HAP-1 (cell line): Measurements from ENCODE around the gene ATP2B2.
A peak's percentile ranks its signal among the peaks of the same experiment; 100 is the strongest.

ENCODE experiments used
- DNase-seq, 2 experiments: peaks; one replicate each; pipeline ENCODE4 v3.0.0-alpha.2; 2016 to 2020; ENCODE audit warnings: low spot score in 2 of 2
- H3K27me3 ChIP-seq: fragments of 250-450 bp; sonication (Bioruptor Pico); 2 replicates; pipeline ENCODE4 v1.5.1; 2020; ENCODE audit warnings: low read depth, mild to moderate bottlenecking, moderate library complexity
- H3K36me3 ChIP-seq: fragments of 250-450 bp; sonication (Bioruptor Pico); replicated peaks from 2 replicates; pipeline ENCODE4 v1.5.1; 2020; ENCODE audit warnings: mild to moderate bottlenecking
- H3K4me1 ChIP-seq: fragments of 250-450 bp; sonication (Bioruptor Pico); 2 replicates; pipeline ENCODE4 v1.5.1; 2020; ENCODE audit warnings: mild to moderate bottlenecking
- H3K4me3 ChIP-seq: fragments of 250-450 bp; sonication (Bioruptor Pico); 2 replicates; pipeline ENCODE4 v1.5.1; 2020; ENCODE audit warnings: mild to moderate bottlenecking, moderate library complexity
- H3K9me3 ChIP-seq: fragments of 250-450 bp; sonication (Bioruptor Pico); 2 replicates; pipeline ENCODE4 v1.5.1; 2020; ENCODE audit warnings: mild to moderate bottlenecking, moderate library complexity
- in situ Hi-C: fragments of 300-500 bp; cut with MboI; formaldehyde crosslinking; loops from 3 replicates; pipeline ENCODE4 v1.14.3; 2020; ENCODE audit warnings: low sequenced_read_pairs, inconsistent platforms, mixed read lengths

ATP2B2 gene

DNA sequence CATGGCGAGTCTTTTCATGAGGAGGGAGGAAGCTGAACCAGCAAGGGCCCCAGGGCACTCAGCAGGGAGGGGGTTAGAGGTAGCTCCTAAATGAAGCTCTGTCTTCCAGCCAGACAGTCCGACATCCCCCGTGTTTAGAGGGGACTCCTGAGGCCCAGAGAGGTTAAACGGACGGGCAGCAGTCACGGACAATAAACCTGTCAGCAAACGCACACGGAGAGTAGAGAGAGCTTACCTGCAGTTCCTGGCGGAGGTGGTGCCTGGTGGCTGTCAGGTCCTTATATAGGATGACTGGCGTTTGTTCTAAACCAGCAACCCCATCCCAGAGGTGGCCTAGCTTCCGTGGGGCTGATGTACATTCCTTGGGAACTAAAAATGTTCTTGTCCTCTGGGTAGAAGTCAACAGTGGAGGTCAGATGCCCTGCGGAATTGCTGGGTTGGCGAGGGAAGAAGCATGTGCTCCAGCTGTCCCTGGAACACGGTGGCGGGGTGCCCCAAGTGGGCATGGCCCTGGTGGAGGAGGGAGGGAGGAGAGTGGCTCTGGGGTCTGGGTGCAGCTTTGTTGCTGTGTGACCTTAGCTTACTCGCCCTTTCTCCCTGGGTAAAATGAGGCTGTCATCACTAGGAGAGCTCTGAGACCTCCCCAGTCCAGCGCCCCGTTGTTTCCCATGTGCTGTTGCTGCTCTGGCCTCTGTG lies 214.8 kb downstream of the ATP2B2 start:
- H3K36me3 ChIP-seq: peaks cover 25% of the 10 kb centered on the region
- DNase-seq: no peak
- no peaks in the 10 kb centered on the region for H3K27me3 ChIP-seq
- in situ Hi-C loops: no loop called here
- no peaks in the 10 kb centered on the region for H3K9me3 ChIP-seq
- H3K4me1 ChIP-seq: no peaks in the 10 kb centered on the region
- no peak overlapping the region for H3K4me3 ChIP-seq

DNA sequence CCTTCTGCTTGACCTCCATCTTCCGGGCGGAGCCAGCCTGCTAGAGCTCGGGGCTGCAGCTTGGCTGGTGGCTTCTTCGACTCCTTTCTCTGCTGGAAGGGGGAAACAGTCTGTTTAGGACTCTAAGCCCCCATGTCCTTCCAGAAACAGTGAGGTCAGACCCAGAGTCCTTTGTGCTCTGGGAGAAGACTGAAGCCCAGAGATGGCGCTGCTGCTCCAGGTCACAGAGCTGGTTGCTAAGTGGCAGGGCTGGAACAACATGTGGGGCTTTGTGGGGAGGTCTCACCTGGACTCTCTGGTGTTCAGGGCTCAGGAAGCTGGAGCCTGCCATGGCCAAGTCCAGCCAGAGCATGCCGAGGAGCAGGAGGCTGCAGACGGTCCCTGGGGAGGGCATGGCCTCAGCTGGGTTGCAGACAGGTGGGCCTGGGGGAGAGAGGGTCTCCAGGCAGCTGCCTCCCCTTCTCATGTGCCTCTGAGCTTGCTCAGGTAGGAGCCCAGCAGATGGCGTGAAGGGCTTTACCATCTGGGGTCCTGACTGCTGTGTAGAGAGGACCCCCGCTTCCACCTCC lies 215.5 kb downstream of the ATP2B2 start:
- Histone ChIP-seq H3K36me3 (peaks cover 28% of the 10 kb centered on the region), H3K27me3 (no peaks in the 10 kb centered on the region), H3K9me3 (no peaks in the 10 kb centered on the region), H3K4me3 (no peak overlapping the region), H3K4me1 (no peaks in the 10 kb centered on the region)
- in situ Hi-C loops: no loop called here
- DNase-seq: no peak

DNA sequence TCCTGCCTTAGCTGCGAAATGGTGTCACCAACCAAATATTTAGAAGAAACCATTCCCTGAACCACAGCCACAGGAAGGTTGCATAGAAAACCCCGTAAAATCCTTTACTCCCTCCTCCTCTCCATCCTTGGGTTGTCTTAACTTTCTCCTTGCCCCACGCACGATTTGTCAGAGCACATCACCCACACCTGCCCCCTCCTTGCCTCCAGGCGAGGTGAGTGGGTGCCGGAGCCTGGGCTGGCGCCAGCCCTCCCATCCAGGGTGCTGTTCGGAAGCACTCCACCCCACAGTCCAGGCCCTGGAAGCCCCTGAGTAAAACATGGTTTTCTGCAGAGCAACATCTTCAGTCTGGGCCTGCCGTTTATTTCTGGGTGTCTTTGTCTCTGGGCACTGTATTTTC lies 216.3 kb downstream of the ATP2B2 start:
- DNase-seq: no peak
- peaks cover 25% of the 10 kb centered on the region for H3K36me3 ChIP-seq
- H3K4me1 ChIP-seq: no peaks in the 10 kb centered on the region
- H3K27me3 ChIP-seq: no peaks in the 10 kb centered on the region
- no peak overlapping the region for H3K4me3 ChIP-seq
- no peaks in the 10 kb centered on the region for H3K9me3 ChIP-seq
- in situ Hi-C loops: no loop called here

DNA sequence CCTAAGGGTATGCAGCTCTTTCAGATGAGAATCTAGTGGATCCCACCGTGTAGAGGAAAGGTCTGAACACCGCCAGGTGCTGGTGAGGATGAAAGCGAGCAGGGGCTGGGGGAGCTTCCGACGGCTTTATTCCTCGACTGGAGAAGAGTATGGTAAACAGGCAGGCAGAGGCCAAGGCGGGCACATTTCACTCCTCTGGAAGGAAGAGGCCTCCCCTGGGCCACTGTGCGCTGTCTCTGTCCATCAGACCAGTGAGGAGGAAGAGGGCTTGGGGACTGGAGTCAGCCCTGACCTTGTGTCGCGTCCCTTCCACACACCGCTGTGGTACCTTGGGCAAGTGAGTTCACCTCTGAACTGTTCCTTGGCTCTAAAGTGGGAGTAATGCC lies 216.8 kb downstream of the ATP2B2 start:
- Histone ChIP-seq H3K4me1 (no peaks in the 10 kb centered on the region), H3K36me3 (peaks cover 24% of the 10 kb centered on the region), H3K27me3 (no peaks in the 10 kb centered on the region), H3K4me3 (no peak overlapping the region), H3K9me3 (no peaks in the 10 kb centered on the region)
- no peak for DNase-seq
- in situ Hi-C loops: no loop called here

DNA sequence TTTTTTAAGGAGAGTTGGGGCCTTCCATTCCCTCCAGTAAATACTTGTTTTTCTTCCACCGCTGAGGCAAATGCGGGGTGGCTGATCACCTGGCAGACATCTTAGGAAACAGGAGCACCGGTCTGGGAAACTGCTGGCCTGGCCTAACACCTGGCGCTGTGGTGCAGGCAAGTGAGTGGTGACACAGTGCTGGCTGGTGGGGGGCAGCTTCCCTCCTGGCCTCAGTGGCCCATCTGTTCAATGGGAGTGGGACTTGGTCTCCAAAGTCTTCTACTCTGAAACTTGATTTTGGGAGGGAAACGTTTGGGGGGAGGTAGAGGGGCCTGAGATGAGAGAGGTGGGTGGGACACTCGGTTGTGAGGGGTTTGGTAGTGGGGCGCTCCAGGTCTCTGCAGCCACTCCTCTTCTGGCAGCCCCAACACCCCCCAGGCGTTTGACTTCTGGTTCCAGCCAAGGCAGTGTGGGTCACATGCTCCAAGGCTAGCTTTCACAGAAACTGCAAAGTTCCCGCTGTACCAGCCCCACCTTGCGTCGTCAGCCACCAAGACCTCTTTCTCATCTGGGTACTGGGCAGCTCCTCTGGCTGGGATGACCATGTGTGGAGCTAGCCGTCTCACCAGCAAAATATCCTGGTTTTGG lies 217.3 kb downstream of the ATP2B2 start:
- no peaks in the 10 kb centered on the region for H3K4me1 ChIP-seq
- H3K9me3 ChIP-seq: no peaks in the 10 kb centered on the region
- H3K36me3 ChIP-seq: peaks cover 29% of the 10 kb centered on the region
- in situ Hi-C loops: no loop called here
- no peak overlapping the region for H3K4me3 ChIP-seq
- no peaks in the 10 kb centered on the region for H3K27me3 ChIP-seq
- DNase-seq: no peak

DNA sequence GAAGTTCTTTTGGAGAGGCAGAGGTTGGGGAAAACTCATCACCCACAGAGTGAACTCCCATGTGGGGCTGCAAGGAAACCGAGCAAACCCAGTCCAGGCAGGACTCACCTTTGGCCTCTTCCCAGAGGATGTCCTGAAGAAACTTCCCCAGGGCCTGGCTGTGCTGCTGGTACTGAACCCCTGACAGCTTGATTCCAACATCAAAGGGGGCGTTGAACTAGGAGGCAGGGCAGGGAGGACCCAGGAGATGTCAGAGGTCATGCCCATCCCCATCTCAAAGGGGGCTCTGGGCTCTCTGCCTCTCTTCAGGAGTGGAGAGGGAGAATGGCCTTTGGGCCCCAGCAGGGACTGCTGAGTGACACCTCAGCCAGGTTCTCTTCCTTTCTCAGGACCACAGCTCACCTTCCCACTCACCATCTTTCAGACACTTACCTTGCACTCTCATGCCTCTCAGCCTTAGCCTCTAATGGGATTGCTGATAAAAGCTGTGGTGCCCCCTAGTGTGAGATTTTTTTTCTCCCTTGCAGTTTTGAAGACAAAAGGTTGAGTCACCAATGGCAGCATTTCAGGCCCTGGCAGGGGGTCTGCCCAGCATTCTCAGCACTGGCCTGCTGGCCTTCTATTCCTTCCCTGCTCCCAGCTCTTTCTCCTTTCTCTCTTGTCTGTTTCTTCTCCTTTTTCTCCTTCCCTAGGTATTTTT lies 218.6 kb downstream of the ATP2B2 start:
- in situ Hi-C loops: no loop called here
- no peaks in the 10 kb centered on the region for H3K4me1 ChIP-seq
- no peaks in the 10 kb centered on the region for H3K27me3 ChIP-seq
- H3K4me3 ChIP-seq: no peak overlapping the region
- DNase-seq: peak; percentile 46 to 79
- H3K9me3 ChIP-seq: no peaks in the 10 kb centered on the region
- H3K36me3 ChIP-seq: peaks cover 27% of the 10 kb centered on the region

DNA sequence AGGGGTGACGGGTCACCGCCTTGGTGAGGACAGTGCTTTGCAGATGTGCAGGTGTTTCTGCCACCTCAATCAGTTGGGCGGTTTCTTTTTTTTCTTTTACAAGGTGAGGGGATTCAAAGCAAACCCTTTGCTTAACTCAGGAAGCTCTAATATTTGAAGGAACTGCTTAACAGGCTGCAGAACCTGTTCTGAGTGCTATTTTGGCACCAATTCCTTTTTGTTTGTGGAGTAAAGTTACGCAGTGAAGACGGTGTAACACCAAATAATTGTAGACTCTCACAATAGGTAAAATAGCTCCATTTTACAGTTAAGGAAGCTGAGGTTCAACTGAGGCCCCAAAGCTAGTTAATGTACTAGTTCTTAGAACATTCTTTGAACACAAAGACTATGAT lies 219.3 kb downstream of the ATP2B2 start:
- Histone ChIP-seq H3K36me3 (peaks cover 27% of the 10 kb centered on the region), H3K27me3 (no peaks in the 10 kb centered on the region), H3K4me3 (no peak overlapping the region), H3K4me1 (no peaks in the 10 kb centered on the region), H3K9me3 (no peaks in the 10 kb centered on the region)
- DNase-seq: no peak
- in situ Hi-C loops: no loop called here

DNA sequence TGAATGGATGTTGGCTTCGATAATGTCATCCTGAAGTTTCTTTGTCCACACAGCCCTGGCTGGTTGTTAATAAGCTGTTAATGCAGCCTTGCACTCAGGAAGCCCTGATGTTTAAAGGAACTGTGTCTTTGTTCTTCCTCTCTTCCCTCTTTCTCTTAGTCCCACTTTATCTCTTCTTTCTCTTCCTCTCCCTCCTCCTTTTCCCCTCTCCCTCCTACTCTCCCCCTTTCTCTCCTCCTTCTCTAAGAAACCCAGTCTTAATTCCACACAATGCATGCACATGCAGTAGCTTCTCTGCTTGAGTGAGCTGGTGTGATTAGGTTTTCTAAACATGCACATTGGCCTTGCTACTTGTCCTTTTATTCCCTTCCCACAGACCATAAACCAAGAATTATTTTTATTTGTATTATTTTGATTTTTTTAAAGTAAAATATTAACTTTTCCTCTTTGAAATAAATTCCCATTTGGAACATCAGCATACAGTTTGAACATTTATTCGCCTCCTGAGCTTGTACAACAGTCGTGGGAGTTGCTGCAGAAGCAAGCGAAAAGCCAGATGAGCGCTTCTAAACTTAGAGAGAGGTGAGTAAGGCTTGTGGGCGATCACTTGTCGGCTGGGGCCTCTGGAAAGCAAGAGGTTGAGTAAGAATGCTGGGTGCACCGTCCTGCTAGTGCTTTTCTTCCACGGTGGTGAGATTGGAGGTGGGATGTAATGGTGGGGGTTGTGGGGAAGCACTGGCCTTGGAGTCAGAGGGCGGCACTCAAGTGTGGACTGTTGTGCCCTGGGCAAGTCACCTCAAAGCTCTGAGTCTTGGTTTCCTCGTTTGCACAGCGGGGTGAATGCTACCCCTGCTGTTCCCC lies 219.9 kb downstream of the ATP2B2 start:
- Histone ChIP-seq H3K36me3 (peaks cover 32% of the 10 kb centered on the region), H3K9me3 (no peaks in the 10 kb centered on the region), H3K4me1 (no peaks in the 10 kb centered on the region), H3K4me3 (no peak overlapping the region), H3K27me3 (no peaks in the 10 kb centered on the region)
- no peak for DNase-seq
- in situ Hi-C loops: no loop called here

DNA sequence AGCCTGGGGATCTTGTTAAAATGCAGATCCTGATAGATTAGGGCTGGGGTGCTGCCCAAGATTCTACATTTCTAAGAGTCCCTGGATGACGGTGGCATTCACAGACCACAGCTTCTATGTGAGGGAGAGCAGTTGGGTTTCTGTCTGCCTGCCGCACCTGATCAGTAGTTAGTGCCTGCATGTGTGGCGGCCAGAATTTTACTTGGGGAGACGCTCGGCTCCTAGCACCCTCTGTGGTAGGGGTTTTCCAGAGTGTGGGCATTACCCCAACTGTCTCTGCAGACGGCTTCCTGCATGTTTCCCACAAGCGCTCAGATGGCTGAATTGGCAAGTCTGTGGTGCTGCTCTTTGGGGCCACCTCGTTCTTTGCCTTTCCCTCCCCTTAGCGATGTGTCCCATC lies 220.9 kb downstream of the ATP2B2 start:
- H3K36me3 ChIP-seq: peaks cover 42% of the 10 kb centered on the region
- H3K4me3 ChIP-seq: no peak overlapping the region
- in situ Hi-C loops: no loop called here

DNA sequence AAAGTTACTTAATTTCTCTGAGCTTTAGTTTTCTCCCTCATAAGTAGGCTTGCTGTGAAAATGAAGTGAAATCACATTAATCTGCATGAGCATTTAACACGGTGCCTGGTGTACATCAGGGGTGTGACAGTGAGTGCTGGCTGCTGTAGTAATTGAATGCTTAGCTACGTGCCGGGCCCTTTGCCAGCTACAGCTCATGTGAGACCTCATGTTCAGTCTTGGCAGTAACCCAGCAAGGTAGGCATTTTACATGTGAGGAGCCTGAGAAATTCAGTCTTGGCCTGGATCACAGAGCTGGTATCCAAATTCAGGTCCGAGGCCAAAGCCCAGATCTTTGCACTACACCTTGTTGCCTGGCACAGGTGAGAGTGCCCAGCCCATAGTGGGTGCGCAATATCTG lies 221.7 kb downstream of the ATP2B2 start:
- Histone ChIP-seq H3K27me3 (no peaks in the 10 kb centered on the region), H3K4me3 (no peak overlapping the region), H3K9me3 (no peaks in the 10 kb centered on the region), H3K36me3 (peaks cover 44% of the 10 kb centered on the region), H3K4me1 (no peaks in the 10 kb centered on the region)
- no peak for DNase-seq
- in situ Hi-C loops: no loop called here

More for the DNA sequence above, 220.9 kb downstream of the ATP2B2 start:
- Histone ChIP-seq H3K4me1 (no peaks in the 10 kb centered on the region), H3K27me3 (no peaks in the 10 kb centered on the region), H3K9me3 (no peaks in the 10 kb centered on the region)
- DNase-seq: no peak

DNA sequence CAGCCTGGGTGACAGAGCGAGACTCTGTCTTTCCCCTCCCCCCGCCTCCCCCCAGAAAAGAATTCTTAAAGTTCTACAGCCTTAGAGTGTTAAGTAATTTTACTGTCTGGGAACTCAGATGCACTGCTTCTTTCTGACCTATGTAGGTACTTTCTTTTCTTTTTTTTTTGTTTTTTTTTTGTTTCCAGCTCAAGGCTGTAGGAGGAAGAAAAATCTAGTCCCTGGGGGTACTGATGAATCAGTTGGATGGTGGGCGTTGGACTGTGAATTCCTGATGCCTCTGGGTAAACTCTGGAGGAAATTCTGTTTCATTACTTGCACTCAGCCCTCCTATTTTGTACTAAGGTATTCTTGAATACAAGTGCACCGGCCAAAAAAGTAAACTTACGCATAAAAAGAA lies 223.4 kb downstream of the ATP2B2 start:
- no peak for DNase-seq
- no peaks in the 10 kb centered on the region for H3K27me3 ChIP-seq
- no peaks in the 10 kb centered on the region for H3K4me1 ChIP-seq
- no peaks in the 10 kb centered on the region for H3K9me3 ChIP-seq
- H3K36me3 ChIP-seq: peaks cover 47% of the 10 kb centered on the region
- in situ Hi-C loops: no loop called here
- no peak overlapping the region for H3K4me3 ChIP-seq

DNA sequence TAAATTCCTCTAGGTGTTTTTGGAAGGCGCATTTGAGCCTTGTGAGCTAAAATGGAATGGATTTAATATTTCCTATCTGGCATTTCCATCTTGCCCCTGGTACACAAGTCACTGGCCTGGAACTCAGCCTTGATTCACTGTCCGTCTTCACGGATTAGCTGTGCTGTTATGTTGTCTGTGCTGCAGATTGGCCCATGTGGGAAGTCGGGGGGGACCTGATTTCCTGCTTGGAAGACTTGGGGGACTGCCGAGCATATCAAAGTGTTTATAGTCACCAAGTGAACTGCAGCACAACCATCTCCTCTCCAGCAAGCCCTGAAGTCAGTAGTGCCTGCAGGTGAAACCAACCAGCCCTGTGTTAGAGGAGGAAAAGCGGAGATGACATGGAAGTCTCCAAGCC lies 224.8 kb downstream of the ATP2B2 start:
- in situ Hi-C loops: no loop called here
- Histone ChIP-seq H3K27me3 (no peaks in the 10 kb centered on the region), H3K36me3 (peaks cover 50% of the 10 kb centered on the region), H3K4me3 (no peak overlapping the region), H3K9me3 (no peaks in the 10 kb centered on the region), H3K4me1 (no peaks in the 10 kb centered on the region)
- DNase-seq: no peak

DNA sequence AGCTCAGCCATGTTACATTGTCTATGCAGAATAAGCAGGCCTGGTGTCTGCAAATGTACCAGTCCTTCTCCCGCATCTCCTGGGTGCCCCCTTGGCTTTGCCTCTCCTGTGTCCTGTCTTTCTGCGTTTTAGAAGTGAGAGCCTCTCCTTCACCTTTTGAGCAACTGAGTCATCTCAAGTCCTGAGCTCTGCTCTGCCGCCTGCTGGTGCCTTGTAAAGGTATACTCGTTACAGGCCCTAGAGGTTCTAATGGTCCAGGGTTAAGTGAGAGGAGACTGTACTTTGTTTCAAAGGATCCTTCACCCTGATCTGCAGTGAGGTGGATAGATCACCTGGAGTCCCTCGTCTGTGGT lies 225.2 kb downstream of the ATP2B2 start:
- no peak overlapping the region for H3K4me3 ChIP-seq
- no peak for DNase-seq
- peaks cover 50% of the 10 kb centered on the region for H3K36me3 ChIP-seq
- no peaks in the 10 kb centered on the region for H3K4me1 ChIP-seq
- in situ Hi-C loops: no loop called here
- no peaks in the 10 kb centered on the region for H3K27me3 ChIP-seq
- no peaks in the 10 kb centered on the region for H3K9me3 ChIP-seq
